Activated CD4-positive, alpha-beta T cell treated with anti-CD3 and anti-CD28 coated beads, Interleukin-2, Interleukin-6, amounts not matched to agents 100 ng/mL and 50 ng/mL, durations not matched to agents 16 hours and 8 hours (primary cell): ENCODE measurements around the gene ANP32B.
A peak's percentile ranks its signal among the peaks of the same experiment; 100 is the strongest.
"Not testable (repeated sequence)": the region's sequence is repeated elsewhere in the genome, so short reads cannot be mapped to it uniquely, and the experiment has no call there.

Experiments used
- DNase-seq: peaks from one replicate; pipeline ENCODE4 v3.0.0-alpha.2; 2020

ANP32B gene

DNA sequence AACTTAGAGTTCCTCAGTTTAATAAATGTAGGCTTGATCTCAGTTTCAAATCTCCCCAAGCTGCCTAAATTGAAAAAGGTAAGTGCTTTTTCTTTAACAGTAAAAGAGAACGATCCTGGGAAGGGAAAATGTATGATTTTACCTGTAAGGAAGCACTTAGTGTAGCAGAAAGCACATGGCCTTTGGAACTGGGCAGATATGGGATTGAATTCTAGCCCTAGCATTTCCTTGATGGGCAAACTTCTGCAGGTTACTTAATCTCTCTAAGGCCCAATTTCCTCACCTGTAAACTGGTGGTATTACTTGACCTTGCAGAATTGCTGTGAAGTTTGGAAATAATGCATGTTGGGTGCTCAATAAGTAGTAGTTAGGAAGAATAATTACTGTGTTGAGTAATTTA is 11.6 kb downstream of the ANP32B start:
- DNase-seq, result no peak

DNA sequence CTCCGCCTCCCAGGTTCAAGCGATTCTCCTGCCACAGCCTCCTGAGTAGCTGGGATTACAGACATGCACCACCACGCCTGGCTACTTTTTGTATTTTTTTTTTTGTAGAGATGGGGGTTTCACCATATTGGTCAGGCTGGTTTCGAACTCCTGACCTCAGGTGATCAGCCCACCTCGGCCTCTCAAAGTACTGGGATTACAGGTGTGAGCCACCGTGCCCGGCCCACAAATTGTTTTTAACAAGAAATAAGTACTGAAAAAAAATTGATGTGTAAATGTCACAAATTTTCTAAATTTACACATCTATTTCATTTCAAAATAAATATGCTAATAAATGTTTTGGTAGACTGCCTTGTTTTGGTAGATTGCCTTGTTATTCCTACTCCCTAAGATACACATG is 13.5 kb downstream of the ANP32B start:
- DNase-seq, result not testable (repeated sequence)

GRCh38 chr9:97997330-97998276 is 14.5 kb downstream of the ANP32B start:
- no peak for DNase-seq

DNA sequence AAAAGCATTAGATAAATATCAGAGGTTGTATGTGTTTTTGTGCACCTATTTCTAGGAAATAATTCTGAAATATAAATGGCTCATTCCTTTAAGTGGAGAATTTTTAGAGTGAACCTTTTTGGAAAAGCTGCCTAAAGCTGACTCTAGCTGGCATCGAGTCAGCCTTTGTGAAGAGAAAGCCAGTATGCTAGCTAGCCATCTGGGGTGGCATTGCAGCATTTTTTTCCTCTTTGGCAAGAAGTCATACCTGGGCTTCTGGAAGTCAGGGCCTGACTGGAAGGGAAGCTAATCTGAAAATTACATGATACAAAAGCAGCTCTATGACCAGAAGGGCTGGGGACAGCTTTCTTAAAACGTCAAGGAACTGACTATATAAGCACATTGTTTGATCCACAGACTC is 19.7 kb downstream of the ANP32B start:
- DNase-seq, result no peak

DNA sequence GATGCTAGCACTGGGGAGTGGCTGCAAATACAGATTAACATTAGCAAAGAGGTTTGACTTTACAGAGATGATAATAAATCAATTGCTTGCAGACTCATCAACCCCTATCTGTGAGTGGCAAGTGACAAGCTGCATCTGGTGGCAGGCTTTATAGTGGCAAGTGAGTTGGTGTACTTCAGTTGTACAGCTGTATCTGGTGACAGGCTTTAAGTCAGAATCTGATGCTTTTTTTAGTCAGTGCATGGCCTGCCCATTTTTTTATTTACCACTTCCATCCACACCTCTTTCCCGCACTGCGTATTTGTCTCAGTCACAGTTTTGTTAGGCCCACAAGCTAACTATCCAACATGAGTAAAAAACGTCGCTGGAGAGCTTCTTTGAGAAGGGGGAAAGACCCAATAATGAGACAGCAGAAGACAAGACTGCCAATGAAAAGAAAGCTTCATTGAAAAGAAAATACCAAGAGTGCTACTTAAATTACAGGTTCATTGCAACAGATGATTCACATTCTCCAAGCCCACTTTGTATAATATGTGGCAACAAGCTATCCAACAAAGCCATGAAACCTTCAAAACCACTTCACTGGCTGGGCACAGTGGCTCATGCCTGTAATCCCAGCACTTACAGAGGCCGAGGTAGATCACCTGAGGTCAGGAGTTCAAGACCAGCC is 23.1 kb downstream of the ANP32B start:
- DNase-seq, result no peak

GRCh38 chr9:98007251-98007928 is 24.2 kb downstream of the ANP32B start:
- DNase-seq, result peak; percentile 46

GRCh38 chr9:98008764-98009163 is 25.6 kb downstream of the ANP32B start:
- DNase-seq, result no peak

DNA sequence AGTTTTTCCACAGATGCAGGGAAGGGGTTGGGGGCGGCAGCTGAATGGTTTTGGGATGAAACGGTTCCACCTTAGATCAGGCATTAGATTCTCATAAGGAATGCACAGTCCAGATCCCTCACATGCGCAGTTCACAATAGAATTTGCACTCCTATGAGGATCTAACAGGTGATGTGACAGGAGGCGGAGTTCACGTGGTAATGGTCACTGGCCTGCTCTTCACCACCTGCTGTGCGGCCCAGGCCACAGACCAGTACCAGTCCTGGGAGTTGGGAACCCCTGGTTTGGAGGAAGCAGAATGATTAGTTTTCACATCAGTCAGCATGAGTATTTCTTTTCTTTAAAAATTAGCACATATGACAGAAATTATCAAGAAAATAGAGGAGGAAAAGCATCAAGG is 26.3 kb downstream of the ANP32B start:
- DNase-seq, result no peak

DNA sequence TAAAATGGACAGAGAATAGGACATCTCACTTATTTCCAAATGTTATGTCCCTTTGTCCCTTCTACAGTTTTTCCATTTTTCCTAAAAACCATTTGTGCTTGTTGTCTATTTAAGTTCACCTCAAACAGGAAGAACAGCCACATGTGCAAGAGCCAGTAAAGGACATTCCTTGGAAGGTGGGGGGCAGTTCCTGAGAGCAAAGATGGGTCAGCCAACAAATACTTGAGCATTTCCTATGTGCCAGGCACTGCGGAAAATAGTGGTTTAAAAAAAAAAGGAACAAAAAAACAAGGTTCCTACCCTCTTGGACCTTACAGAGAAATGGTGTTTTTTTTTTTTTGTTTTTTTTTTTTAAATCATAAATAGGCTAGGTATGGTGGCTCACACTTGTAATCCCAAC is 26.8 kb downstream of the ANP32B start:
- DNase-seq, result no peak

DNA sequence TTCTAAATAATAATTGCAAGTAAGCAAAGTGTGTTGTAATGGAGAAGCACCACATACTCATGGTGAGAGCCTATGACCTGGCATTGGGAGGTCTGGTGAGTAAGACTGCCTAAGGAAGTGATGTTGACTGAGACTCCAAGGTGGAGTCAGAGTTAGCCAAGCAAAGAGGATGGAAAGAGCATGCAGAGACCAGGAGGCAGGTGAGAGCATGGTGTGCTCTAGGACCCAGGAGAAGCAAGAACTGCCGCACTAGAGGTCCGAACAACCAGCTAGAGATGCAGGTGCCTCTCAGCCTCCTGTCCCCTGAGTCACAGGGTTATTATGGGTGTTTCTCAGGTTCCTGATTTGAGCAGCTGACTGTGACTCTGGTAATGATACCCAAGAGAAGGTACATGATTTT is 27.3 kb downstream of the ANP32B start:
- DNase-seq, result no peak

DNA sequence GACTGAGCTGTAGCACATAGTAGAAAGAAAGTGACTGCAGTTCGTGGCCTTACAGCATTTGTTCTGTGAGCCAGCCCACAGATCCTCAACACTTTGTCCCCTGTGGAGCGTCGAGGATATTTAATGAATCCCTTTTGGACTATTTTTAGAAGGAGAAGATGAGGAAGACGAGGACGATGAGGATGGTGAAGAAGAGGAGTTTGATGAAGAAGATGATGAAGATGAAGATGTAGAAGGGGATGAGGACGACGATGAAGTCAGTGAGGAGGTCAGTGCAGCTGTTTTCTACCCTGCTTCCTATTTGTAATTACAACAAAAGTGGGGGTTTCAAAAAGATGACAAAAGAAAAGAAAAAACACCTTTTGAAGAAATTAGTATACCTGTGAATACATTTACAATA is 28.0 kb downstream of the ANP32B start:
- no peak for DNase-seq

DNA sequence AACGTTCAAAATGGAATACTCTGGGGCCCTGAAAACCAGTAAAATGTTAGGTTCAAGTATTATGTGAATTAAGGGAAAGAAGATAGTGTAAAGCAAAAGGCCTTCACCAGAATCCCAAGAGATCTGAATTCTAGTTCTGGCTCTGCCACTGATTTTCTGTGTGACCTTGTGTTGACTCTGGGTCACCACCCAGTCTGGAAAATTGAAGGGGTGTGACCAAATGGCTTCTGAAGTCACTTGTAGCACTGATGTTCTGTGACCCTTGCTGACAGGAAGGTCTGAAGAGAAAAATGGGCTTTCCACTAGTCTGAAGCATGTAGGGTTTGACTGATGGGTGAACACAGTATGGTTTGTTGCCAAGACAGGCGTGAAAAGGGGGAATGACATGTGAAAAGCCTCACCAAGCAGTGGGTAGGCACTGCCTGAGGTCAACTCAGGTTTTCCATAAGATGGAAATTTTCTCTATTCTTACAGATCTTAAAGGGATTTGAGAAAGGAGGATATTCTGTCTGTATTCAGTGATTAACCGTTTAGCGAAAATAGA is 33.1 kb downstream of the ANP32B start:
- no peak for DNase-seq

DNA sequence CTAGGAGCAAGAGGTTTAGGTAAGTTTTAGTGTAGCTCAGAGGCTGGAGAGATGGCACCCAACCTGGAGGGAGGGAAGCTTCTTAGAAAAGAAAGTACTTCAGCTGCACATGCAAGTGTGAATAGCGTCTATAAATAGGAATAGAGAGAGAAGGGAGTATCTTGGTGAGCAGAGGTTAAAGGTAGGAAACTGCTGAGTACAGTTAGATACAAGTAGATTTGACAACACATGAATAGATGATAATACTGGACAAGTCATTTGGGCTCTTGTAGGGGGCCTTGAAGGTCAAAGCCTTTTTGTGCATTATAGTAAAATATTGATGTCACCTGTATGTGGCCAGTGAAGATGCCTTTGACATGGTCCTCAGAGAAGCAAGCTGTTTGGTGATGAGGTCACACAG is 34.2 kb downstream of the ANP32B start:
- DNase-seq, result no peak

GRCh38 chr9:98018347-98018746 is 35.2 kb downstream of the ANP32B start:
- DNase-seq, result no peak

- DNase-seq, result no peak
Observed at GRCh38 chr9:98019098-98019497, 36.0 kb downstream of the ANP32B start.

DNA sequence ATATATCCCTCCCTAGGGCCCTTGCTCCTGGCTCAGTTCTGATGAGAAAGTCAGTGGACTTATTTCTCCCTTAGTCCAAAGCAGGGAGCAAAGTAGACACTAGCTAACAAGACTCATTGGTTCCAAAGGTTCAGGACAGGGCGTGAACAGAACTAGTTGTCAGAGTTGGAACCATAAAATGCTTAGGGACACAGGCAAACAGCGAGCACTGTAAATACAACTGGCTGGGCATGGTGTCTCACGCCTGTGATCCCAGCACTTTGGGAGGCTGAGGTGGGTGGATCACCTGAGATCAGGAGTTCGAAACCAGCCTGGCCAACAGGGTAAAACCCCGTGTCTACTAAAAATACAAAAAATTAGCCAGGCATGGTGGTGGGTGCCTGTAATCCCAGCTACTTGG is 36.7 kb downstream of the ANP32B start:
- not testable (repeated sequence) for DNase-seq

GRCh38 chr9:98020476-98021145 is 37.5 kb downstream of the ANP32B start:
- DNase-seq, result no peak

GRCh38 chr9:98021306-98022040 is 38.3 kb downstream of the ANP32B start:
- DNase-seq, result no peak

GRCh38 chr9:98022447-98022846 is 39.3 kb downstream of the ANP32B start:
- no peak for DNase-seq

DNA sequence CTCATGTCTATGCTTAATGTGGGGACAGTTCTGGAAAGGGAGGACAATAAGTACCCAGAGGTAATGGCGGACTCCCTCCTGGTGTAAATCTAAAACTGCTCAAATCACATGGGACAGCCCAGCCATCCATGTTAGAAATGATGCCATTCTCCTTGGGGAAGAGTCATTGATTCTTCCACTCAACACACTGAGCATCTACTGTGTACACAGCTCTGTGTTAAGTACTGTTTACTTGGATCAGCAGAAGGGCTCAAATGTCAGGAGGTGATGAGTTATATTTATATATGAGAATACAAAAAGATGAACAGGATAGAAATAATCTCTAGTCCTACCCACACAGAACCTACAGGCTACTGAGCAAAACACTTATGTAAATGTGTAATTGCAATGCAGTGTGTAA is 41.6 kb downstream of the ANP32B start:
- DNase-seq, result no peak

- no peak for DNase-seq
Observed at GRCh38 chr9:98031169-98031568, 48.0 kb downstream of the ANP32B start.

GRCh38 chr9:98031935-98032334 is 48.8 kb downstream of the ANP32B start:
- DNase-seq, result no peak
